ENCODE data around the gene PHACTR1. TPM values are rescaled to one million over a fixed set of nuclear protein-coding genes. Genes with fewer than 3 reads are reported as not detected.
A peak's percentile ranks its signal among the peaks of the same experiment; 100 is the strongest.

The PHACTR1 gene
- total and polyA plus RNA-seq, 4 donors, result 18.1 to 49.0 (median 39.5) TPM

DNA sequence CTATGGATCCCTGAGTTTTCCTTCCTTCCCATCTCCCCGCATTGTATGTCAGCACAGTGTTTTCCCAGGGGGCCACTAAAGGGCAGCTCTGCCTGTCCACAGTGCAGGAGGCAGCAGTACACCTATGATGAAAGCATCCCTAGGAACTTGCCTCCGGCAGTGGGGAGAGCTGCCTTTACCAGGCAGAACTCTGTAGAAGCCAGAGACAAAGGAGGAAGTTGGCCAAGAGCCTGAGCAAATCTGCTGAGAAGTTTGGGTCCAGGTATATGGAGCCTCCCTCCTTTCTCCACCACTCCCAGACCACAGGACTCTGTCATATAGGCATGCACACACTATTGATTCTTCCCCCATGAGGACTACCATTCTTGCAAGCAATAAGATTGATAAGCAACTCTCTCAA, 329.1 kb downstream of the PHACTR1 start:
- DNase-seq (ENCODE audit: low read depth in 4 of 6, low spot score in 6 of 6), result no peak
- Histone ChIP-seq H3K36me3 (ENCODE audit: control insufficient read depth, insufficient read depth, low read length) (no peaks in the 10 kb centered on the region), H3K27me3 (ENCODE audit: control insufficient read depth, insufficient read depth, low read length) (no peaks in the 10 kb centered on the region), H3K27ac (ENCODE audit: low read depth, low read length) (no peak overlapping the region), H3K9me3 (ENCODE audit: control insufficient read depth, insufficient read depth, low read length) (no peaks in the 10 kb centered on the region), H3K4me1 (ENCODE audit: control insufficient read depth, insufficient read depth, low read length) (no peaks in the 10 kb centered on the region), H3K4me3 (ENCODE audit: low read depth, low read length) (no peak overlapping the region)
- 90% methylated on average over 2 of the region's 2 CpGs for WGBS (ENCODE audit: insufficient coverage)

DNA sequence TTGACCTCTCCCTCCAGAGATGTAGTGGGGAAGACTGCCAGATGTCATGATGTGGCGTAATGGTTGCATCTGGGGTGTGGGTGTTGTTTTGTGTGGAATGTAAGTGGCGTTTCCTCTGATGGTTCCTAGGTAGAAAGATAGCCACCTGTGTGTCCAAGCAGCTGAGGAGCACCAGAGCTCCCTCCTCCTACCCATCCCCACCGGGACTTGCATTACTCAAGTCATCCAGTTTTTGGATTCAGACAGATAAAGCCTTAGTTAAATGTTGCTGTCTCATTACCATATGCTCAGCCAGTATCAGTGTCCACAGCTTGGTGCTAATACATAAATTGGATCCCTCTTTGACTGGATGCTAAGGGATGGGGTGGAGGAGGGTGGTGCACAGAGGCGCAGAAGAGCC, 329.5 kb downstream of the PHACTR1 start:
- no peaks in the 10 kb centered on the region for H3K9me3 ChIP-seq (ENCODE audit: control insufficient read depth, insufficient read depth, low read length)
- no peaks in the 10 kb centered on the region for H3K36me3 ChIP-seq (ENCODE audit: control insufficient read depth, insufficient read depth, low read length)
- WGBS (ENCODE audit: insufficient coverage), result 100% methylated on average over 2 of the region's 4 CpGs
- no peak for DNase-seq (ENCODE audit: low read depth in 4 of 6, low spot score in 6 of 6)
- H3K4me3 ChIP-seq (ENCODE audit: low read depth, low read length), result no peak overlapping the region
- no peaks in the 10 kb centered on the region for H3K27me3 ChIP-seq (ENCODE audit: control insufficient read depth, insufficient read depth, low read length)
- H3K4me1 ChIP-seq (ENCODE audit: control insufficient read depth, insufficient read depth, low read length), result no peaks in the 10 kb centered on the region
- no peak overlapping the region for H3K27ac ChIP-seq (ENCODE audit: low read depth, low read length)

DNA sequence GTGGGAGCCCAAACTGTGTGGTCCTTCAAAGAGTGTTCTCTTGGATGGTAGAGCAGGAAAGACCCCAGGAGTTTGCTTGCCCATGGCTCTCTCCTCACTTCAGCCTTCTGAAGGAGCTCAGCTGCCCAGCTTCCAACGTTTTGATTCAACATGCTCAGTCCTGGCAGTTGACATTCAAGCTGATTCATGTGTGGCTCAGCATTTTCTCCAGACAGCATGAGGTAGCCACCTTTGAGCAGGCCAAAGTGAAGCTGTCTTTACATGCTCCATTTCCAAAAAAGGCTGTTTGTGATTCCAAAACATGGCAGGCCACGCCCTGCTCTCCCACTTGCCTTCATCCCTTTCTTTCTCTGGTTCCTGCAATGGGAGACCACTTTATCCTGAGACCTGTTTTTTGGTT, 331.5 kb downstream of the PHACTR1 start:
- Histone ChIP-seq H3K9me3 (ENCODE audit: control insufficient read depth, insufficient read depth, low read length) (no peaks in the 10 kb centered on the region), H3K4me1 (ENCODE audit: control insufficient read depth, insufficient read depth, low read length) (no peaks in the 10 kb centered on the region), H3K4me3 (ENCODE audit: low read depth, low read length) (no peak overlapping the region), H3K36me3 (ENCODE audit: control insufficient read depth, insufficient read depth, low read length) (no peaks in the 10 kb centered on the region), H3K27ac (ENCODE audit: low read depth, low read length) (no peak overlapping the region), H3K27me3 (ENCODE audit: control insufficient read depth, insufficient read depth, low read length) (no peaks in the 10 kb centered on the region)
- DNase-seq (ENCODE audit: low read depth in 4 of 6, low spot score in 6 of 6), result no peak
- WGBS (ENCODE audit: insufficient coverage), result 75% methylated on average over 1 of the region's 2 CpGs

DNA sequence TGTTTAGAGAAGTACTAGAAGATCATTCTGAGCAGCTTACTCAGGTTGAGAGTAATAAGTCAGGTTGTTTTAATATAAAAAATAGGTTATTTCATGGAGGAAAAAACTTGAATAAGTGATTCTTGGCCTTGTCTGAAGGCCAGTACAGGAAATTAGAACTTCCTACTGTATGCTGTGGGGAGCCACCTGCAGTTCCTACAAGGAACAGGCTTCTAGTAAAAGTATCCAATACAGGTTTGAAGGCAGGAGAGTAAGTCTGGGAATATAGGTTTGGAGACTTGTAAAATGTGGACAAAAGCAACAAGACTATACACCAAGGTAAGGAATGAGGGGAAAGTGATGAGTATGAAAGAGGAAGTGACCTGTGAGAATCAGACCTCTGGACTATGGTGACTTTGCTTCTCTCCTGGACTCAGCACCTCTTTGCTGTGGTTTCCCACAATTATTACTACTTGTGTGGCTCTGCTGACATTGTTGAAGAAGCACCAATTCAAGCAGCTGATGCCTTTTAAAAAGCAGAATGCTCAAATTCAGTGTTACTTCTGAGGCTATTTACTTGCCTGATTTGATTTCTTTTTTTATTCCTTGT, 333.2 kb downstream of the PHACTR1 start:
- no peaks in the 10 kb centered on the region for H3K9me3 ChIP-seq (ENCODE audit: control insufficient read depth, insufficient read depth, low read length)
- H3K4me1 ChIP-seq (ENCODE audit: control insufficient read depth, insufficient read depth, low read length), result no peaks in the 10 kb centered on the region
- no peaks in the 10 kb centered on the region for H3K27me3 ChIP-seq (ENCODE audit: control insufficient read depth, insufficient read depth, low read length)
- no peak overlapping the region for H3K27ac ChIP-seq (ENCODE audit: low read depth, low read length)
- no peak for DNase-seq (ENCODE audit: low read depth in 4 of 6, low spot score in 6 of 6)
- H3K36me3 ChIP-seq (ENCODE audit: control insufficient read depth, insufficient read depth, low read length), result no peaks in the 10 kb centered on the region
- H3K4me3 ChIP-seq (ENCODE audit: low read depth, low read length), result no peak overlapping the region

DNA sequence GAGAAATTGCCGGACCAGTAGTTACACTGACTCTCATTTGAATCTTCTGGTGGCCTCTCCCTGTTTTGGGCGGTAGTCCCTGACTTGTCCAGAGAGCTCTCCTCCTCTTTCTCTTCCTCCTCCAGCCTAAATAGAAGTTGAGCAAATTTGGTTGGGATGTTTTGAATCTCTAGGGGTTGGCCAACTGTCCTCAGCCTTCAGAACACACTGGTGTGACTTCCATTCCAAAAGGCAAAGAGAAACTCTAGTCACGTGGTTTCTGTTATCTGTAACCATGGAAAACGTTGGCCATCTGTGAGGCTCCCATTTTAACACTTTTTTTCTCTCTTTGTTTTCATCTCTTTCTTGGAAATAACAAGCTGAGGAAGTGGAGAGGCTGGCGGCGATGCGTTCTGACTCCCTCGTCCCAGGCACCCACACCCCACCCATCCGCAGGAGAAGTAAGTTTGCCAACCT, 336.5 kb downstream of the PHACTR1 start:
- H3K36me3 ChIP-seq (ENCODE audit: control insufficient read depth, insufficient read depth, low read length), result no peaks in the 10 kb centered on the region
- no peak overlapping the region for H3K4me3 ChIP-seq (ENCODE audit: low read depth, low read length)
- 100% methylated on average over 1 of the region's 9 CpGs for WGBS (ENCODE audit: insufficient coverage)
- H3K4me1 ChIP-seq (ENCODE audit: control insufficient read depth, insufficient read depth, low read length), result no peaks in the 10 kb centered on the region
- H3K9me3 ChIP-seq (ENCODE audit: control insufficient read depth, insufficient read depth, low read length), result no peaks in the 10 kb centered on the region
- H3K27me3 ChIP-seq (ENCODE audit: control insufficient read depth, insufficient read depth, low read length), result no peaks in the 10 kb centered on the region
- DNase-seq (ENCODE audit: low read depth in 4 of 6, low spot score in 6 of 6), result peak in 1 of 6 donors; percentile 75
- H3K27ac ChIP-seq (ENCODE audit: low read depth, low read length), result no peak overlapping the region

DNA sequence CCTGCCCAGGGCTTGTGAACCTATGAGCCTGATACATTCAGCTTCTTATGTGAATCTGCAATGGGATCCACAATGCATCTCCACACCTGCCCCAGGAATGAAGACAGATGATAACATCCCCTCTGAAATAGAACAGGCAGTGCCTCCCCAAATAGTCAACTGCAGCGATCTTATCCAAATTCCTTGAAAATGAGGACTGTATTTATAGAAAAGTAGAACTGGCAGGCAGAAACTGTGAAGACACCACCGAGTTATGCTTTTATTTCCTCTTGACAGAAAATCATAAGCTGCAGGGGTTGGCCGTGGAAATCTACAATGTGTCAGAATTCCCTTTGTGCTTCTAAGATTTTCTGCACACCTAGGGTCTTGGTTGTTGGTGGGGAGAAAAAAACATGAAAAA, 341.5 kb downstream of the PHACTR1 start:
- DNase-seq (ENCODE audit: low read depth in 4 of 6, low spot score in 6 of 6), result peak in 1 of 6 donors; percentile 43
- H3K27ac ChIP-seq (ENCODE audit: low read depth, low read length), result no peak overlapping the region
- H3K4me3 ChIP-seq (ENCODE audit: low read depth, low read length), result no peak overlapping the region
- H3K36me3 ChIP-seq (ENCODE audit: control insufficient read depth, insufficient read depth, low read length), result no peaks in the 10 kb centered on the region
- no peaks in the 10 kb centered on the region for H3K27me3 ChIP-seq (ENCODE audit: control insufficient read depth, insufficient read depth, low read length)
- H3K9me3 ChIP-seq (ENCODE audit: control insufficient read depth, insufficient read depth, low read length), result no peaks in the 10 kb centered on the region
- WGBS (ENCODE audit: insufficient coverage), result 100% methylated on average over 2 of the region's 3 CpGs
- H3K4me1 ChIP-seq (ENCODE audit: control insufficient read depth, insufficient read depth, low read length), result no peaks in the 10 kb centered on the region

DNA sequence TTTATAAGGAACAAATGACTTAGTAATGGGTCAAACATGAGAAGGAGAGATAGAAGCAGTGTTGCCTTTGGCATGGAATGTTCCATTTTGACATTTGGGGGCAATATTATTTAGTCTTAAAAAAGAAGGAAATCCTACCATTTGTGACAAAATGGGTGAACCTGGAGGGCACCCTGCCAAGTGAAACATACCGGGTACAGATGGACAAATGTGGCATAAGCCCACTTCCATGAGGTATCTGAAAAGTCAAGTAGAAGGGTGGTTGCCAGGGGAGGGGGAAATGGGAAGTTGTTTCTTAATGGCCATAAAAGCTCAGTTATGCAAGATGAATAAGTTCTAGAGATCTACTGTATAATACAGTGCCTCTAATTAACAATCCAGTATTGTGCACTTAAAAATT, 342.5 kb downstream of the PHACTR1 start:
- H3K4me3 ChIP-seq (ENCODE audit: low read depth, low read length), result no peak overlapping the region
- 100% methylated on average over 1 of the region's 1 CpG for WGBS (ENCODE audit: insufficient coverage)
- no peaks in the 10 kb centered on the region for H3K4me1 ChIP-seq (ENCODE audit: control insufficient read depth, insufficient read depth, low read length)
- H3K27ac ChIP-seq (ENCODE audit: low read depth, low read length), result no peak overlapping the region
- H3K36me3 ChIP-seq (ENCODE audit: control insufficient read depth, insufficient read depth, low read length), result no peaks in the 10 kb centered on the region
- no peak for DNase-seq (ENCODE audit: low read depth in 4 of 6, low spot score in 6 of 6)
- no peaks in the 10 kb centered on the region for H3K27me3 ChIP-seq (ENCODE audit: control insufficient read depth, insufficient read depth, low read length)
- H3K9me3 ChIP-seq (ENCODE audit: control insufficient read depth, insufficient read depth, low read length), result no peaks in the 10 kb centered on the region

DNA sequence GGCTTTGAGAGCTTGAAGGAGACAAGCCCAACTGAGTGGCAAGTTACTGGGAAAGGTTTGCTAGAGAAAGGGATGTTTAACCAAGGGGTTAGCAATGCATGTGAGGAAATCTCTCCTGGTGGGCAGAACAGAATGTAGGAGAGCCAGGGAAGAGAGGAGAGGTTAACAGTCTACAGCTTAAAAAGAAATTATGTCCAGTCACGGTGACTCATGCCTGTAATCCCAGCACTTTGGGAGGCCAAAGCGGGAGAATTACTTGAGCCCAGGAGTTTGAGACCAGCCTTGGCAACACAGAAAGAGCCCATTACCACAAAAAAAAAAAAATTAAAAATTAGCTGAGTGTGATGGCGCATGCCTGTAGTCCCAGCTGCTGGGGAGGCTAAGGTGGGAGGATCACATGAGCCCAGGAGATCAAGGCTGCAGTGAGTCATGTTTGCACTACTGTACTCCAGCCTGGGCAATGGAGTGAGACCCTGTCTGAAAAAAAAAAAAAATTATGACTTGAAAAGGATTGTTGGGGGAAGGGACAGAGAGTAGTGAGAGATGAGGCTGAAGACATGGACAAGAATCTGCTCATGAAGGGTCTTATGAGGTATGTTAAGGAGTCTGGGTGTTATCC, 346.8 kb downstream of the PHACTR1 start:
- Histone ChIP-seq H3K4me1 (ENCODE audit: control insufficient read depth, insufficient read depth, low read length) (no peaks in the 10 kb centered on the region), H3K9me3 (ENCODE audit: control insufficient read depth, insufficient read depth, low read length) (no peaks in the 10 kb centered on the region), H3K4me3 (ENCODE audit: low read depth, low read length) (no peak overlapping the region), H3K27me3 (ENCODE audit: control insufficient read depth, insufficient read depth, low read length) (no peaks in the 10 kb centered on the region), H3K36me3 (ENCODE audit: control insufficient read depth, insufficient read depth, low read length) (no peaks in the 10 kb centered on the region), H3K27ac (ENCODE audit: low read depth, low read length) (no peak overlapping the region)
- WGBS (ENCODE audit: insufficient coverage), result 98% methylated on average over 2 of the region's 3 CpGs
- DNase-seq (ENCODE audit: low read depth in 4 of 6, low spot score in 6 of 6), result no peak

DNA sequence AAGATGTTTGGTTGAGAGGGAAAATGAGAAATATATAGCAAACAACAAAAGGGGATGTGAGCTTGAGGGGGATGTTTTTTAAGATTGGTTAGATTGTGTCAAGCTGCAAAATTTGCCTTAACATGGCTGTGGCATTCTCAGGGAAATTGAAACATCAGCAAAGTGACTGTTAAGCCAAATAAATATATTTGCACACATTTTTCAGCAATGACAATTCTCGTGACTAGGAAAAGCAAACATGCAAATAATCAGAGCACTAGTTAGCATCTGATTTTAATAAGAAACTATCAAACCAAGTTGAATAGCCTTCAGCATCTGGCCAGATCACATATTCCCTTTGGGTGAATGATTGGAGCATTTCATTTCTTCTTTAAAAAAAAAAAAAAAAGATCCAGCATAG, 349.0 kb downstream of the PHACTR1 start:
- no CpG with 5 or more reads among the region's 1 CpG for WGBS (ENCODE audit: insufficient coverage)

DNA sequence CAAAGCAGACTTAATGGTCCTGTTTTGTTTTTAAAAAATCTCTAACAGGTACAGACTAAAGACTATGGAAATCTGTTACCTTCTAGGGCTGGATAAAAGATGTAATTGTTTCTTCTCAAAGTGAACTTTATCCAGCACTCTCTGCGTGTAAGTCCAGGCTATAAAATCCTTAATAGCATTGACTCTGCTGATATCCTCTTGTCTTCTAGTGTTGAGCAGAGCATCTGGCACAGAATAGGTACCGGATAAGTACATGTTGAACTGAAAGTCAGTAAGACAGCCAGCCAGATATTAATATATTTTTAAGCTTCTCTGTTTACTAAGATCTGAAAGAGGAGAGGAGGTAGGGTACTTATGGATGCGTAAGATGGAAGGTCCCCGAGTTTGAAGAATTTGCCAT, 349.5 kb downstream of the PHACTR1 start:
- no peaks in the 10 kb centered on the region for H3K4me1 ChIP-seq (ENCODE audit: control insufficient read depth, insufficient read depth, low read length)
- no peaks in the 10 kb centered on the region for H3K9me3 ChIP-seq (ENCODE audit: control insufficient read depth, insufficient read depth, low read length)
- H3K36me3 ChIP-seq (ENCODE audit: control insufficient read depth, insufficient read depth, low read length), result no peaks in the 10 kb centered on the region
- 80% methylated on average over 2 of the region's 4 CpGs for WGBS (ENCODE audit: insufficient coverage)
- DNase-seq (ENCODE audit: low read depth in 4 of 6, low spot score in 6 of 6), result no peak
- no peaks in the 10 kb centered on the region for H3K27me3 ChIP-seq (ENCODE audit: control insufficient read depth, insufficient read depth, low read length)
- no peak overlapping the region for H3K27ac ChIP-seq (ENCODE audit: low read depth, low read length)
- H3K4me3 ChIP-seq (ENCODE audit: low read depth, low read length), result no peak overlapping the region

More for the DNA sequence above, 349.0 kb downstream of the PHACTR1 start:
- DNase-seq (ENCODE audit: low read depth in 4 of 6, low spot score in 6 of 6), result no peak
- Histone ChIP-seq H3K27me3 (ENCODE audit: control insufficient read depth, insufficient read depth, low read length) (no peaks in the 10 kb centered on the region), H3K27ac (ENCODE audit: low read depth, low read length) (no peak overlapping the region), H3K4me1 (ENCODE audit: control insufficient read depth, insufficient read depth, low read length) (no peaks in the 10 kb centered on the region), H3K9me3 (ENCODE audit: control insufficient read depth, insufficient read depth, low read length) (no peaks in the 10 kb centered on the region), H3K4me3 (ENCODE audit: low read depth, low read length) (no peak overlapping the region), H3K36me3 (ENCODE audit: control insufficient read depth, insufficient read depth, low read length) (no peaks in the 10 kb centered on the region)

Data from spinal cord (tissue), 10 donors.